ENCODE measurements around the gene SND1.

Gene SND1

DNA sequence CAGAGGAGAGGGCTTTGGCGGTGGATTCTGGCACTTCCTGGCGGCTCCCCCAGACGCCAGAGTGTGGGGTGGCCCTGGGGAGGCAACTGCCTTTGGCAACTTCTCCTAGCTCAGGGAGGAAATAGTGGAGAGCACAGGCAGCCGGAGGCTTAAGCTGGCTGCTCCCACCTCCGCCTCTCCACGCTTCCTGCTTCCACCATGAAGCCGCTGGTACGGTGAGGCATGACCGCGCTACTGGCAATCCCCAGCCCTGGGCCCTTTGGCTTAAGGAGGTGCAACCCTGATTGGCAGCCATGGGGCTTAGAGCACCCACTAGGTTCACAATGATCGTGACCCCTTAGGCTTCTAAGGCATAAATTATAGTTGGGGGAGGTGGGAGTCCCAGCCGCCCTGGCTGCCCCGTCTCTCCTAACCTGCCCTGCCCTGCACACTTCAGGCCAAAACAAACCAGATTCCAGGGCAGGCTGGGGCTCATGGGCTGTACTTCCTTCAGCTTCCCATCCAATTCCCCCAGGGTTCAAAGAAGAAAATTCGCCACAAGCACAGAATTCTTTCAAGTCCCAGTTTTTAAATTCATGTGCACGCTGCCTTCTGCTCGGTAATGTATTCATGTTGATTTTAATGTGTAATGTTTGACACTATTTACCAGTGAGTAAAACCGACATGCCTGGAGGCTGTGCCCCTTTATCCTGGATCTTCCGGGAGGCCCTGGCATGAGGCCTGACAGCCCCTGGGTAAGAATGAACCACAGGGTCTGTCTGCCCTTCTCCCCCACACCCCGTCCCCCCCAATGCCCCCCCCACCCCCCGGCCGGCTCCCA lies 469.9 kb downstream of the SND1 start:
- no peak overlapping the region for H3K4me3 ChIP-seq (ENCODE audit: insufficient read depth, low read length, poor library complexity, severe bottlenecking)
- no peak for TF ChIP-seq EZH2phosphoT487 (conservative IDR thresholded peaks at IDR 0.05; ENCODE audit: low read length)
- TF ChIP-seq CTCF (IDR thresholded peaks at IDR 0.05; ENCODE audit: insufficient read depth, low read length, poor library complexity, severe bottlenecking) = no peak
- no peaks in the 10 kb centered on the region for H3K36me3 ChIP-seq (ENCODE audit: low read length)

GRCh38 chr7:128122576-128123290 lies 470.7 kb downstream of the SND1 start:
- no peak overlapping the region for H3K9ac ChIP-seq (ENCODE audit: low read length)
- no peak overlapping the region for H3K27ac ChIP-seq (ENCODE audit: low read depth, low read length)
- H3K27me3 ChIP-seq (ENCODE audit: low read length) = no peaks in the 10 kb centered on the region
- no peaks in the 10 kb centered on the region for H3K9me2 ChIP-seq (replicated peaks; ENCODE audit: insufficient read depth, low read length)
- H2AFZ ChIP-seq (ENCODE audit: low read depth, low read length, severe bottlenecking) = no peak overlapping the region
- H3K9me3 ChIP-seq (ENCODE audit: insufficient read depth, low read length) = no peaks in the 10 kb centered on the region
- TF ChIP-seq CTCF (IDR thresholded peaks at IDR 0.05; ENCODE audit: insufficient read depth, low read length, poor library complexity, severe bottlenecking) (no peak), EZH2phosphoT487 (conservative IDR thresholded peaks at IDR 0.05; ENCODE audit: low read length) (no peak)
- no peaks in the 10 kb centered on the region for H3K36me3 ChIP-seq (ENCODE audit: low read length)
- H3K79me2 ChIP-seq (ENCODE audit: insufficient read depth, low read length) = no peaks in the 10 kb centered on the region
- H3K4me2 ChIP-seq (ENCODE audit: low read depth, low read length, poor library complexity, severe bottlenecking) = no peak overlapping the region
- no peaks in the 10 kb centered on the region for H4K20me1 ChIP-seq (ENCODE audit: low read depth, low read length)
- no peaks in the 10 kb centered on the region for H3F3A ChIP-seq (ENCODE audit: insufficient read depth)
- no peak overlapping the region for H3K4me3 ChIP-seq (ENCODE audit: insufficient read depth, low read length, poor library complexity, severe bottlenecking)

More for the DNA sequence above, 469.9 kb downstream of the SND1 start:
- no peaks in the 10 kb centered on the region for H3K79me2 ChIP-seq (ENCODE audit: insufficient read depth, low read length)
- no peaks in the 10 kb centered on the region for H3K9me3 ChIP-seq (ENCODE audit: insufficient read depth, low read length)
- H3K9ac ChIP-seq (ENCODE audit: low read length) = no peak overlapping the region
- no peaks in the 10 kb centered on the region for H3F3A ChIP-seq (ENCODE audit: insufficient read depth)
- H3K9me2 ChIP-seq (replicated peaks; ENCODE audit: insufficient read depth, low read length) = no peaks in the 10 kb centered on the region
- no peaks in the 10 kb centered on the region for H3K27me3 ChIP-seq (ENCODE audit: low read length)
- no peaks in the 10 kb centered on the region for H4K20me1 ChIP-seq (ENCODE audit: low read depth, low read length)
- no peak overlapping the region for H2AFZ ChIP-seq (ENCODE audit: low read depth, low read length, severe bottlenecking)
- H3K27ac ChIP-seq (ENCODE audit: low read depth, low read length) = no peak overlapping the region
- no peak overlapping the region for H3K4me2 ChIP-seq (ENCODE audit: low read depth, low read length, poor library complexity, severe bottlenecking)

- Histone ChIP-seq H2AFZ (ENCODE audit: low read depth, low read length, severe bottlenecking) (no peak overlapping the region), H3K36me3 (ENCODE audit: low read length) (peaks cover 2% of the 10 kb centered on the region; the same call in 1 of the 2 replicates), H3K27me3 (ENCODE audit: low read length) (no peaks in the 10 kb centered on the region), H3F3A (ENCODE audit: insufficient read depth) (no peaks in the 10 kb centered on the region), H3K79me2 (ENCODE audit: insufficient read depth, low read length) (no peaks in the 10 kb centered on the region), H3K9ac (ENCODE audit: low read length) (no peak overlapping the region), H3K9me2 (replicated peaks; ENCODE audit: insufficient read depth, low read length) (no peaks in the 10 kb centered on the region), H3K9me3 (ENCODE audit: insufficient read depth, low read length) (no peaks in the 10 kb centered on the region), H3K4me2 (ENCODE audit: low read depth, low read length, poor library complexity, severe bottlenecking) (no peak overlapping the region), H4K20me1 (ENCODE audit: low read depth, low read length) (no peaks in the 10 kb centered on the region), H3K27ac (ENCODE audit: low read depth, low read length) (no peak overlapping the region), H3K4me3 (ENCODE audit: insufficient read depth, low read length, poor library complexity, severe bottlenecking) (no peak overlapping the region)
- no peak for TF ChIP-seq EZH2phosphoT487 (conservative IDR thresholded peaks at IDR 0.05; ENCODE audit: low read length)
- no peak for TF ChIP-seq CTCF (IDR thresholded peaks at IDR 0.05; ENCODE audit: insufficient read depth, low read length, poor library complexity, severe bottlenecking)
These were observed 471.5 kb downstream of the SND1 start for GRCh38 chr7:128123291-128124037.

All from SU-DHL-6 (cell line).